ENCODE data around the gene ERMAP.
A peak's percentile ranks its signal among the peaks of the same experiment; 100 is the strongest.

ERMAP gene

DNA sequence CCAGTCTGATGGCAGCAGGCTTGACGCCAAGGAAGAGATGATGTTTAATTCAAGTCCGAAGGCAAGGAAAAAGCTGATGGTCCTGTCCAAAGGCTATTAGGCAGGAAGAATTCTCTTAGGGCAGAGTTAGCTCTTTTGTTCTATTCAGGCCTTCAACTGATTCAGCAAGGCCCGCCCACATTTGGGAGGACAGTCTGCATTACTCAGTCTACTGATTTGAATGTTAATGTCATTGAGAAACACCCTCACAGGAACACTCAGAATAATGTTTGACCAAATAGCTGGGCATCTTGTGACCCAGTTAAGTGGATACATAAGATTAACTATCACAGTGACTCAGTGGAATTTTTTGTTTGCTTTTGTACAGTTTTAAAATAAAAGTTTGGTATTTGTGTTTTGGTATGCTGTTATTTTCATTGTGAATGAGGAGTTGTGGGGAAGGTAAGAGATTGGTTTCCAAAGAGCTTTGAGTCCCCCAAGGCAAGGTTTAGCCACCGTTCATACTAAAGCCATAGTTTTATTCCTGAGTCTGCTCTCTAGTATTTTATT, 27.7 kb downstream of the ERMAP start:
- peaks cover 18% of the 10 kb centered on the region for H3K36me3 ChIP-seq (ENCODE audit: control insufficient read depth, low read length)
- no peak overlapping the region for H3K4me3 ChIP-seq (ENCODE audit: low read length)
- no peaks in the 10 kb centered on the region for H4K20me1 ChIP-seq (ENCODE audit: control insufficient read depth, insufficient read depth, low read depth, low read length)
- H3K9me3 ChIP-seq (ENCODE audit: control insufficient read depth, insufficient read depth, low read length): no peaks in the 10 kb centered on the region
- TF ChIP-seq EZH2phosphoT487 (IDR thresholded peaks at IDR 0.05; ENCODE audit: borderline replicate concordance, low read length): no peak
- TF ChIP-seq CTCF (IDR thresholded peaks at IDR 0.05; ENCODE audit: low read depth, low read length, poor library complexity, severe bottlenecking): no peak
- peaks cover 6% of the 10 kb centered on the region; the same call in 1 of the 2 replicates for H3F3A ChIP-seq (ENCODE audit: control insufficient read depth, insufficient read depth)
- peaks cover 25% of the 10 kb centered on the region for H3K79me2 ChIP-seq (ENCODE audit: control insufficient read depth, low read length)
- peaks cover 27% of the 10 kb centered on the region for H3K4me1 ChIP-seq (ENCODE audit: control insufficient read depth, low read length)
- H3K27me3 ChIP-seq (ENCODE audit: control insufficient read depth, low read length): no peaks in the 10 kb centered on the region
- no peak overlapping the region for H3K27ac ChIP-seq (ENCODE audit: low read depth, low read length)
- H3K9me2 ChIP-seq (replicated peaks; ENCODE audit: control insufficient read depth, low read length): no peaks in the 10 kb centered on the region
- H3K4me2 ChIP-seq (ENCODE audit: low read length): no peak overlapping the region

- no peak overlapping the region; the same call in 1 of the 2 replicates for H3K4me3 ChIP-seq (ENCODE audit: low read length)
- TF ChIP-seq CTCF (IDR thresholded peaks at IDR 0.05; ENCODE audit: low read depth, low read length, poor library complexity, severe bottlenecking) (no peak), EZH2phosphoT487 (IDR thresholded peaks at IDR 0.05; ENCODE audit: borderline replicate concordance, low read length) (no peak)
- H3F3A ChIP-seq (ENCODE audit: control insufficient read depth, insufficient read depth): peaks cover 6% of the 10 kb centered on the region; the same call in 1 of the 2 replicates
- H3K9me3 ChIP-seq (ENCODE audit: control insufficient read depth, insufficient read depth, low read length): no peaks in the 10 kb centered on the region
- H3K4me2 ChIP-seq (ENCODE audit: low read length): peak overlapping the region; percentile 84
- H3K27ac ChIP-seq (ENCODE audit: low read depth, low read length): no peak overlapping the region
- no peaks in the 10 kb centered on the region for H3K27me3 ChIP-seq (ENCODE audit: control insufficient read depth, low read length)
- H3K79me2 ChIP-seq (ENCODE audit: control insufficient read depth, low read length): peaks cover 27% of the 10 kb centered on the region
- H3K4me1 ChIP-seq (ENCODE audit: control insufficient read depth, low read length): peaks cover 27% of the 10 kb centered on the region
- H3K36me3 ChIP-seq (ENCODE audit: control insufficient read depth, low read length): peaks cover 24% of the 10 kb centered on the region
- no peaks in the 10 kb centered on the region for H3K9me2 ChIP-seq (replicated peaks; ENCODE audit: control insufficient read depth, low read length)
- no peaks in the 10 kb centered on the region for H4K20me1 ChIP-seq (ENCODE audit: control insufficient read depth, insufficient read depth, low read depth, low read length)
Observed at GRCh38 chr1:42845193-42845592, 28.3 kb downstream of the ERMAP start.

DNA sequence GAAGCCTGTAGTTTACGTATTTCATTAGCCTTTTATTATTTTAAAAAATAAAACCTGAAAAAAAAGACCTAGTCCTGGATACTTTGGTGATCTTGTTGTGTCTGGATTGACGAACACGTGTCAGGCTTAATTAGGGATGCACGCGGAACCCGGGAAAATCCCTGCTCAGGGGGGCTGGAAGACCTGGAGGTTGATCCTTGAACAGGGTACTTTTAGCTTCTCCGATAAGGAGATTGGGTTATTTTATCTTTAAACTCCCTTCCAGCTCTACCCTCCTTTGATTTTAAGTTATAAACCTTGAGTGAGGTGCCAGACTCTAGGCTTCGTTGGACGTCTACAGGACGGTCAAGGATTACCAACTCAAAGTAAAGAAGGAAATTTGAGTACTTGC, 28.9 kb downstream of the ERMAP start:
- Histone ChIP-seq H3K9me2 (replicated peaks; ENCODE audit: control insufficient read depth, low read length) (no peaks in the 10 kb centered on the region), H3K4me3 (ENCODE audit: low read length) (peak overlapping the region; percentile 95), H3K27me3 (ENCODE audit: control insufficient read depth, low read length) (no peaks in the 10 kb centered on the region), H4K20me1 (ENCODE audit: control insufficient read depth, insufficient read depth, low read depth, low read length) (no peaks in the 10 kb centered on the region), H3K27ac (ENCODE audit: low read depth, low read length) (no peak overlapping the region), H3K4me1 (ENCODE audit: control insufficient read depth, low read length) (peaks cover 32% of the 10 kb centered on the region), H3K36me3 (ENCODE audit: control insufficient read depth, low read length) (peaks cover 30% of the 10 kb centered on the region), H3K9me3 (ENCODE audit: control insufficient read depth, insufficient read depth, low read length) (no peaks in the 10 kb centered on the region; the same call in 1 of the 2 replicates), H3K79me2 (ENCODE audit: control insufficient read depth, low read length) (peaks cover 27% of the 10 kb centered on the region), H3K4me2 (ENCODE audit: low read length) (peak overlapping the region; percentile 84), H3F3A (ENCODE audit: control insufficient read depth, insufficient read depth) (peaks cover 6% of the 10 kb centered on the region; the same call in 1 of the 2 replicates)
- TF ChIP-seq CTCF (IDR thresholded peaks at IDR 0.05; ENCODE audit: low read depth, low read length, poor library complexity, severe bottlenecking): no peak
- no peak for TF ChIP-seq EZH2phosphoT487 (IDR thresholded peaks at IDR 0.05; ENCODE audit: borderline replicate concordance, low read length)

All from DOHH2 (cell line).